ENCODE measurements around the gene GUCY1A2.
"Not testable (repeated sequence)": the region's sequence is repeated elsewhere in the genome, so short reads cannot be mapped to it uniquely, and the experiment has no call there.

The GUCY1A2 gene

DNA sequence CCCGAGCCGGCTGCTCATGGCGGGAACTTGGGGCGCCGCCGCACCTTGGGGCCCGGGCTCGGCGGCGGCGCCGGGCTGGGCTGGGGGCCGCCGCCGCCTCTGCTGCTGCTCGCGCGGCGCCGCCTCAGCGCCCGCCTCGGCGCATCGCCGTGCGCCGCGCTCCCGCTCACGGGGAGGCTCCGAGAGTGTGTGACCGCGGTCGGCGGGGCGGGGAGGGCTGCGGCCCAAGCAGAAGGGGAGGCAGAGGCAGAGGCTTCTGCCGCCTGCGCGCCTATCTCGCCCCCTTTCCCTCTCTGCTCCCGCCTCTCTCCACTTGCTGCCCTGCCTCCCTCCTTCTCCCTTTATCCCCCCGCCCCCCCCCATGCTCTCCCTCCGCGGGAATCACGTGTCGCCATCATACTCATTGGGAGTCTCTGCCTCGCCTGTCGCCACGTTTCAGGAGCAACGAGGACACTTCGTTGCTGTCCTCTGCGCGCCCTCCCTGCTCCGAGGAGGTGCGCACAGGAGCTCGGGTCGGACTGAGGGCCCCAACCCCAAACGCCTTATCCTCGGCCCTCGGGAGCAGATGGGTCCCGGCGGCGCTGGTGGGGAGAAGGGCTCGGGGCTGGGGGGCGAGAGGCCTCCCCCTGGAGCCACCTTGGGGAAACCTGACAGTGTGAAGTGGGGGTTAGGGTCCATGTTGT is at the start of gene GUCY1A2:
Gene GUCY1A2 (minus strand): TSS at position 258 of the 683 bp plus-strand sequence. CDS start 421 bp downstream, outside the sequence.
- DNase-seq (ENCODE audit: low read depth in 2 of 2), result no peak

DNA sequence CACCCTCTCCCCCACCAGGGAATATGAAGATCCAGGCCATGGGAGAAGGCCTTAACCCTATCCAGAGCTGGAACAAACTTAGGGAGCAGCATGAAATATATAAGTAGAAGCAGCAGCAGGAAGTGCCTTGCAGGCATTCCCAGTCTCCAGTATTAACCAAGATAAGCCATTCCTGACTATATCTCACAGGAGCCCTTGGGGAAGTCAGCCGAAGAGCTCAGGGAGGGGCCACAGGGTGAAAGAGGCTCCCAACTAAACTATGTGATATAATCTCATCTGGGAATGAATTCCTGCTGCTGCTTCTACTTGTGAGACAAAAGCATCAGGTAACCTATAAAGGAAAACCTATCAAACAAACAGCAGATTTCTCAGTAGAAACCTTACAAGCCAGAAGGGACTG is 36.1 kb upstream of the GUCY1A2 start:
- no peak for DNase-seq (ENCODE audit: low read depth in 2 of 2)

DNA sequence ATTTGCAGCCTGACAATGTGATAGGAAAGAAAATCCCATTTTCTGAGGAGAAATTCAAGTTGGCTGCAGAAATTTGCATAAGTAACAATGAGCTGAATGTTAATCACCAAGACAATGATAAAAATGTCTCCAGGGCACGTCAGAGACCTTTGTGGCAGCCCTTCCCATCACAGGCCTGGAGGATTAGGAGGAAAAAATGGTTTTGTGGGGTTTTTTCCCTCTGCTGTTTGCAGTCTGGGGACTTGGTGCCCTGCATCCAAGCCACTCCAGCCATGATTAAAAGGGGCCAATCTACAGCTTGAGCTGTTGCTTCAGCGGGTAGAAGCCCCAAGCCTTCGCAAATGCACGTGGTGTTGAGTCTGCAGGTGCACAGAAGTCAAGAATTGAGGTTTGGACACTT is 33.1 kb upstream of the GUCY1A2 start:
- not testable (repeated sequence) for DNase-seq (ENCODE audit: low read depth in 2 of 2)

DNA sequence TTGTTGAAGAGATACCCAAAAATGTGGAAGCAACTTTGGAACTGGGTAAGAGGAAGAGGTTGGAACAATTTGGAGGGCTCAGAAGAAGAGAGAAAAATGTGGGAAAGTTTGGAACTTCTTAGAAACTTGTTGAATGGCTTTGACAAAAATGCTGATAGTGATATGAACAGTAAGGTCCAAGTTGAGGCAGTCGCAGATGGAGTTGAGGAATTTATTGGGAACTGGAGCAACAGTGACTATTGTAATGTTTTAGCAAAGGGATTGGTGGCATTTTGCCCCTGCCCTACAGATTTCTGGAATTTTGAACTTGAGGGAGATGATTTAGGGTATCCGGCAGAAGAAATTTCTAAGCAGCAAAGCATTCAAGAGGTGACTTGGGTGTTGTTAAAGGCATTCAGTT is 32.6 kb upstream of the GUCY1A2 start:
- not testable (repeated sequence) for DNase-seq (ENCODE audit: low read depth in 2 of 2)

GRCh38 chr11:107050121-107050520 is 31.8 kb upstream of the GUCY1A2 start:
- DNase-seq (ENCODE audit: low read depth in 2 of 2), result no peak

- DNase-seq (ENCODE audit: low read depth in 2 of 2), result no peak
Observed at GRCh38 chr11:107044503-107044902, 26.2 kb upstream of the GUCY1A2 start.

- DNase-seq (ENCODE audit: low read depth in 2 of 2), result no peak
Observed at GRCh38 chr11:107043242-107044006, 25.1 kb upstream of the GUCY1A2 start.

DNA sequence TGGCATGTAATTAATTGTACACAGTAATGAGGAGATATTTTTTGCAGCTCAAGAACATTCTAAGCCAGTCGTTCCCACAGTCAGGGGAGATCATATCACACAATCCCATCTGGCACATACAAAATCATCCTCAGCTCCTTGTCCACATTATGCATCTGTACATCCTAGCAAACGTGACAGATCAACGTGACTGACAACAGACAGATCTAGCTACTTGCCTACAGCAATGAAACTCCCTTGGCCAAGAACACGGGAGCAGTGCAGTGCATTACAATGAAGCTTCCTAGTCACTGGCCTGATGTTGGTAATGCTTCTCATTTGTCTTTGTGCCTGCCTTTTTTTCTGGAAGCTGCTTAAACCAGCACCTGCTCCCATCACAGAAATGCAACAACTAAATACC is 24.5 kb upstream of the GUCY1A2 start:
- DNase-seq (ENCODE audit: low read depth in 2 of 2), result no peak

DNA sequence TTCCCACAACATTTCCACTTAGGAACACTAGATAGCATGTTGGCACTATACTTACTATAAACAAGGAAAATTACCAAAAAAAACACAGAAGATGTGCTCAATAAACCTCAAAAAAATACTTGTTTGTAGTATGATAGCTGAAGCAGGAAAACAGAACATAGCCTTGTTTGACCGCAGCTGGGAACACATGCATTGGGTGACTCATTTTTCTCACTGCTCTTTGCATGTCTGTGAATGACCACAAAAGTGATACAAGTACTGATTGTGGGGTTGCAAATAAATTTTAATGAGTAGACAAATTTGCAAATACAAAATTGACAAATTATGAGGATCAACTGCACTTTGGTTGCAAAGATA is 22.8 kb upstream of the GUCY1A2 start:
- no peak for DNase-seq (ENCODE audit: low read depth in 2 of 2)

DNA sequence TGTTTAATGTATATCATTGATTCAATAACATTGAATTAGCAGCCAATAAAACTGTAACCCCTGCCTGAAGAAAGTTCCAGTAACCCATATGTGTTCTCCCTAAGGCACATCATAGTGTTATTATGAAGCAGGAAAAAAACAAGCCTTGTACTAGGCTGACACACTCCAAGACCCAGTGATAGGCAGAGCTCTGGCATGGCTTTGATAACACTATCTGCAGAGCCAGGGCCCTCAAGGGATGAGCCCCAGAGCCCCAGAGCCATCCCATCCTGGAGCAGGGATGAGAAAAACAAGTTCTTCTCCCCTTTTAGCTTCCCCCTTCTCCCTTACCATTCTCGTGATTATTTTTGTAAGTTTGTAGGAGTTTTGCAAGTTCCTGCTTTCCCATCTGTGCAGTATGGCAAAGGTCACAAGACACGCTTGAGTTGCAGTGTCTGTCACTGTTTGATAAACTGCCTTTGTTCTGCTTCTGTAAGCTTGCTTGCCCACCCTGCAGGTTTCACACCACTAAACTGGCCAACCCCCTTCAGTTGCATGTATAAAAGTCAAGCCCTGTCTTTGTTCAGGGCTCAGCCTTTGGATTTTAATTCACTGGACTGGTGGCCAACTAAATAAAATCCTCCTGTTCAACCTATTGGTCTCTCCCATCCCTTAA is 22.3 kb upstream of the GUCY1A2 start:
- no peak for DNase-seq (ENCODE audit: low read depth in 2 of 2)

DNA sequence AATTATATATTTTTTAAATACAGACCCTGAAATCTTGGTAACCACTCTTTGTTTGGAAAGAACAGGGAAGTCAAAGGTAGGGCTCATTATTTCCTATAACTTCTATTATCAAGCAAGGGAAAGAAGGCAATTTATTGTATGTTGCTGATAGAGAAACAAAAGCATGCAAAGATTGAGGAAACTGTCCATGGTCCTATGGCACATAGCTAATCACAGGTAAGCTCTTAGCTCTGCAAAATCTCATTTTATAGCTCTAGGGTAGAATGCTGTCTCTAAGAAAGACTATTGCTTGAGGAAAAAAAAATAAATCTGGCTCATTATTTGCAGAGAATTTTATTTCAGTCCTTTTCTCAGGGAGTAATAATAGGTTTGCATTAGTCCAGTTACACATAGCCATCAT is 7.4 kb upstream of the GUCY1A2 start:
- no peak for DNase-seq (ENCODE audit: low read depth in 2 of 2)

- no peak for DNase-seq (ENCODE audit: low read depth in 2 of 2)
Observed at GRCh38 chr11:107020594-107020993, 2.3 kb upstream of the GUCY1A2 start.

- DNase-seq (ENCODE audit: low read depth in 2 of 2), result no peak
Observed at GRCh38 chr11:107018902-107019493, 722 bp upstream of the GUCY1A2 start.

DNA sequence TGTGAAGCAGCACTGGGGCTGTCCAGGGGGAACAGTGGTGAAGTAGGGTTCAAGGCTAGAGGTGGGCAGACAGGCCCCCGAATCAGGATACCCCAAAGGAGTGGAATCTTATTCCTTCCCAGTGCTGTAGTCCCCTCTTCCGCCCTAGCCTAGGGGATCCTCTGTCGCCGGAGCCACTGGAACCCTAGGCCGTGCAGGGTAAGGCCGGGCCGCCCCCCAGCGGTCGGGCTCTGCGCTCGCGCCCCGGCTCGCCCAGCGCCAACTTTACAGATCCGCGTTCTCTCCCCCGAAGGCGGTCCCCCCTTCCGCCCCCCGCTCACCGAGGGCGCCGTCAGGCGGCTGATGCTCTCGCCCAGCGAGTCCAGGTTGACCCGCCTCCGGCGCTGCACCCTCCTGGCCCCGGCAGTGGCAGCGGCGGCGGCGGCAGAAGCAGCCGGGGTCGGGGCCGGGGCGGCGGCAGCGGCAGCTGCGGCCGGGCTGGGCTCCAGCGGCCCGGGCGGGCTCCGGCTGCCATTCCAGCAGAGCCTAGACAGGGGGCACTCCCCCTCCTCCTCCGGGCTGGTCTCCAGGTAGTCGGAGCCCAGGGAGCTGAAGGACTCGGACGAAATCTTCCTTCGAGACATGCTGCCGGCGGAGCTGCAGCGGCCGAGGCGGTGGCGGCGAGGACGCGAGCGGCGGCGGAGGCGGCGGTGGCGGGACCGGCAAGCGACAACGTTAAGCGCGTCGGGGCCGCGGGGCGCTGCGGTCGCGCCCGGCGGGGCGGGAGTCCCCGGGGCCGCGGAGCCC is 650 bp downstream of the GUCY1A2 start:
- peak in 1 of 2 donors; percentile 10 for DNase-seq (ENCODE audit: low read depth in 2 of 2)

GRCh38 chr11:107017104-107017432 is 1.2 kb downstream of the GUCY1A2 start:
- no peak for DNase-seq (ENCODE audit: low read depth in 2 of 2)

GRCh38 chr11:107014871-107015270 is 3.4 kb downstream of the GUCY1A2 start:
- no peak for DNase-seq (ENCODE audit: low read depth in 2 of 2)

DNA sequence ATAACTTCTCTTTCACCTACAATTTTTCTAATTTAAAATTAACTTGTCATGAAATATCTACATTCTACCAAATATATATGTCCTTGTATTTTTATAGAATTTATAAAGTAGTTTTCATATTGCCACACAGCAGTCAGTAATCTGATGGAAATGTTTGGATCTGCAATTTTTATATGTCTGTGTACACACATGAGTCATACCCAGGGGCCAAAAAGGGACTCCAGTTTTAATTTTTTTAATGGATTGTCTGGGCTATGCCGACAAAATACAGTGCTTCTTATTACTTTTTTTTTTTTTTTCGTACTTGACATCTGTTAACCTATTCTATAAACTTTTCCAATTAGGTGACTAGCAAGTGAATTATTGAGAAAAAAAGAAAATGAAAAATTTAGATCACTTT is 6.3 kb downstream of the GUCY1A2 start:
- no peak for DNase-seq (ENCODE audit: low read depth in 2 of 2)

GRCh38 chr11:107009190-107009589 is 9.1 kb downstream of the GUCY1A2 start:
- DNase-seq (ENCODE audit: low read depth in 2 of 2), result no peak

DNA sequence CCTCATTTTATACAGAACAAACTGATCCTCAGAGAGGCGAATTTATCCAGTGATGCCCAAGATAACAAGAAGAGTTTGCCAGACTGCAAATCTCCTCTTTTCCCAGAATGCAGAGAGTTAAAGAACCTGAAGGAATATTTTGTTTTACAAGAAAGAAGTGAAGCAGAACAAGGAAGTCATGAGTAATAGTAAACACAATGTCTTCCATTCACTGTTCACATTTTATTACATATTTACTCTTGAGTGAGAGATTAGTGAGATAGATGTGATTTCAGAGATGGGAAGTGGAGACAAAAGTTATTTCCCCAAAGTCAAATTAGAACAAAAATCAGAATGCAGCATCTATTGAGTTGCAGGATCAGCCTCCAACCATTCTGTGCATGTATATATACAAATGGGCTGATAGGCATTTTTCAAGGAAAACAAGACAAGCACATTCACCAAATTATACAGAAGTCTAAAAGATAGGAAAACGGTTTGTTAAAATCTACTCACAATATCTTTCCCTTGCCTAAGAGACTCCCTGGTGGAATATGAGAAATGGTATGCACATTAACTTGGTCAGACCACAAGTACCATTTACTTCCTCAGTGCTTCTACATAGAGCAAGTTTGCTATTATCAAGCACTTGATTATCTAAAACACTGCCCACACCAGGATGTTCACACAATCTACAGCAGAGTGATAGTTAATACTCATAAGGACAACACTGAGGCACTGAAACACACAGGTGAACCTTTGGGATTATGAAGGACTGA is 12.0 kb downstream of the GUCY1A2 start:
- no peak for DNase-seq (ENCODE audit: low read depth in 2 of 2)

GRCh38 chr11:106999196-106999595 is 19.1 kb downstream of the GUCY1A2 start:
- no peak for DNase-seq (ENCODE audit: low read depth in 2 of 2)

DNA sequence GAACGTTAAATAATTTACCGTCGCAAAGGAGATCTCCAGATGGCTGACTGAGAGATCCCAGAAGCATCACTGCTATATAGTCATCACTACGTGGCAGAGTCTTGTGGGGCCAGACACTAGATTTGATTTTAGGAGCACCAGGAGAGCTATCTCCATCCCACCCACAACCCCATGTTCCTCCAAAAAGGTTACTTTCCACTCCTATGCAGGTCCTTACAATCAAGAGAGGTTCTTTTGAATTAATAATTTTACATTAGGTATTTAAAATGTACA is 19.4 kb downstream of the GUCY1A2 start:
- no peak for DNase-seq (ENCODE audit: low read depth in 2 of 2)
